Fibroblast of villous mesenchyme (primary cell): ENCODE data around the gene HBEGF. TPM values are rescaled to one million over a fixed set of nuclear protein-coding genes. Genes with fewer than 3 reads are reported as not detected.

Experiments
- DNase-seq: peaks from one replicate; pipeline ENCODE4 v3.0.0-alpha.2; 2010; ENCODE audit warnings: low read depth
- H3K4me3 ChIP-seq: 2 replicates; pipeline ENCODE4 v1.5.1; 2011; ENCODE audit warnings: low read depth, mild to moderate bottlenecking, low read length
- total RNA-seq: library from RNA; depleted of rRNA; stranded (reverse); fragments of >200 nt; gene quantifications from 2 replicates; pipeline ENCODE4 v1.2.3, GENCODE V29; 2012
- TF ChIP-seq, protein P1 (sequence below): IDR thresholded peaks from 2 replicates; pipeline ENCODE4 v1.5.1; 2012; ENCODE audit warnings: low read depth, mild to moderate bottlenecking, low read length; ENCODE audit not compliant: insufficient read depth

Gene HBEGF
- total RNA-seq, 1 donor: 9.5 TPM

DNA sequence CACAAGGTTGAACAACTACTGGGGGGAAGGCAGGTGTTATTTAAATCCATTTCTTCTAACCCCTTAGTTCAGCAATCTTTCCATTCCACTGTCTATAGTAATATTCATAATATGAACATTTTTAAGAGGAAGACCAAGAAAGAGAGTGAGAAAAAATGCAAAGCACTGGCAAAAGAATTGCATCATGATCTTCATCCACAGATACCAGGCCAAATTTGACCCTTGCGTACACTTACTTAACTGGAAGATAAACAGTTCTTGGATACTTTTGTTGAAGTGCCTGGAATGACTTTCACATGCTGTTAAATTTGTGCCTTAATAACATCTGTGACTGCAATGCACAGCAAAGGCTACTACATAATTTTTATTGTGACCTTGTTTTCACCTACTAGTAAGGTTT lies 45.3 kb downstream of the HBEGF start:
- TF ChIP-seq, protein P1, sequence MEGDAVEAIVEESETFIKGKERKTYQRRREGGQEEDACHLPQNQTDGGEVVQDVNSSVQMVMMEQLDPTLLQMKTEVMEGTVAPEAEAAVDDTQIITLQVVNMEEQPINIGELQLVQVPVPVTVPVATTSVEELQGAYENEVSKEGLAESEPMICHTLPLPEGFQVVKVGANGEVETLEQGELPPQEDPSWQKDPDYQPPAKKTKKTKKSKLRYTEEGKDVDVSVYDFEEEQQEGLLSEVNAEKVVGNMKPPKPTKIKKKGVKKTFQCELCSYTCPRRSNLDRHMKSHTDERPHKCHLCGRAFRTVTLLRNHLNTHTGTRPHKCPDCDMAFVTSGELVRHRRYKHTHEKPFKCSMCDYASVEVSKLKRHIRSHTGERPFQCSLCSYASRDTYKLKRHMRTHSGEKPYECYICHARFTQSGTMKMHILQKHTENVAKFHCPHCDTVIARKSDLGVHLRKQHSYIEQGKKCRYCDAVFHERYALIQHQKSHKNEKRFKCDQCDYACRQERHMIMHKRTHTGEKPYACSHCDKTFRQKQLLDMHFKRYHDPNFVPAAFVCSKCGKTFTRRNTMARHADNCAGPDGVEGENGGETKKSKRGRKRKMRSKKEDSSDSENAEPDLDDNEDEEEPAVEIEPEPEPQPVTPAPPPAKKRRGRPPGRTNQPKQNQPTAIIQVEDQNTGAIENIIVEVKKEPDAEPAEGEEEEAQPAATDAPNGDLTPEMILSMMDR: no peak
- DNase-seq: peak; percentile 47
- no peak overlapping the region for H3K4me3 ChIP-seq

DNA sequence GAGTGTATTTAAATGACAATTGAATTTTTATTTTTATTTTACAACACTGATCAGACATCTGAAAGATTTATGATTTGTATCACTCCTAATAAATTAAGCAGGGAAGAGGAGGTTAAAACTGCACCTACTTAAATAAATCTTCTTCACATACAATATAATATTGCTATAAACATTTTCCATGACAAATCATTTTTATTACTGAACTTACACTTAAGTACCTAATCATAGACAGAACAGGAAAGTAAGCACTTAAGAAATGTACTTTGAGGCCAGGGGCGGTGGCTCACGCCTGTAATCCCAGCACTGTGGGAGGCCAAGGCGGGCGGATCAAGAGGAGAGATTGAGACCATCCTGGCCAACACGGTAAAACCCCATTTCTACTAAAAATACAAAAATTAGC lies 47.3 kb downstream of the HBEGF start:
- TF ChIP-seq, protein P1: no peak
- no peak overlapping the region for H3K4me3 ChIP-seq
- DNase-seq: no peak

DNA sequence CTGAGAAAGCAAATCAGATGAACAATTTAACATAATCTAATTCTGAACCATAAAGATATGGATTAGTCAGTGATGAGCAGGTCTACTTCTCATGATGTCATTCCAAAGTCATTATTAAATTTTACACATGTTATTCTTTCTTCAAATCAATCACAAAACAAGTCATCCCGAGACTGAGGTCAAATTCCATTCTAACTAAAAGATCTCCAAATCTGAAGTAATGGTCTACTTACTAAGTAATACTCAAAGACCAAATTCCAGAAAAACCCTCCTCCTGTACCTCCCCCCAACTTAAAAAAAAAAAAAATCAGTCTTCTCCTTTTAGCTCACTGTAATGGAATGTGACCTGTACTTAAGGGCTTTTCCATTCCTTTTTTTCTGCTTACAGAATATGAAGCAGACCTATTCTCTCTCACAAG lies 48.2 kb downstream of the HBEGF start:
- TF ChIP-seq, protein P1: no peak
- DNase-seq: peak; percentile 31

DNA sequence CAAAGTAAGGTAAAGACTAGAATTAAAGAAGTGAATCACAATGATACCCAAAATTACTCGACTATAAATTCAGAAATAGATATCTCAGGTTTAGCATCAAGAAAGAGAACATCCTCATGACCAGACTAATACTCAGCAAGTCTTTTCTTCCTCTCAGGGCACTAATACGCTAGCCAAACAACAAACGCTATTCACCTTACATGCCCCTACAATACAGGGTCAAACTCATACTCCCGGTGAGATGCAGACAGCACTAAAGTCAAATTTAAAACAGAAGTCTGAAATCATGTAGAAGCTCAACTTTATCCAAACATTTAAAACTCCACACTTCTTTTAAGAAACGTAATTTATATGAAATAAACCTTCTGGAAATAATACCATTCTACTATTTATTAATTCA lies 49.1 kb downstream of the HBEGF start:
- H3K4me3 ChIP-seq: no peak overlapping the region
- TF ChIP-seq, protein P1: no peak
- DNase-seq: no peak

More for the DNA sequence above, 48.2 kb downstream of the HBEGF start:
- no peak overlapping the region for H3K4me3 ChIP-seq

DNA sequence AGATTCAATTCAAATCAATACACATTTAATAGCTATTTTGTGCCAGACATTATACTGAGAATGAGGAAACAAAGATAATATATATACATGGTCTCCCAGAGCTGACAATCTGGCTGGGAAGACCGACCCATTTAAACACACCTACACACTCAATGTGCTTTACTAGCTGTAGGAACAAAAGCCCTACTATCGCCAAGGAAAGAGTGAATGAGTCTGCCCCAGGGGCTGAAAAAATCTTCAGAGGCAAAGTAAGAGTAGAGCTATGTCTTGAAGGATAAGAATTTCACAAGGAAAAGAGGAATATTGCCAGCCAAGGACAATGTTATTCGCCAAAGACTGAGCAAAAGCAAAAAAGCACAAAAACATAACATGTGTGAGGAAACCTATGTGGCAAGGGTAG lies 50.1 kb downstream of the HBEGF start:
- no peak overlapping the region for H3K4me3 ChIP-seq
- DNase-seq: no peak
- TF ChIP-seq, protein P1: no peak

DNA sequence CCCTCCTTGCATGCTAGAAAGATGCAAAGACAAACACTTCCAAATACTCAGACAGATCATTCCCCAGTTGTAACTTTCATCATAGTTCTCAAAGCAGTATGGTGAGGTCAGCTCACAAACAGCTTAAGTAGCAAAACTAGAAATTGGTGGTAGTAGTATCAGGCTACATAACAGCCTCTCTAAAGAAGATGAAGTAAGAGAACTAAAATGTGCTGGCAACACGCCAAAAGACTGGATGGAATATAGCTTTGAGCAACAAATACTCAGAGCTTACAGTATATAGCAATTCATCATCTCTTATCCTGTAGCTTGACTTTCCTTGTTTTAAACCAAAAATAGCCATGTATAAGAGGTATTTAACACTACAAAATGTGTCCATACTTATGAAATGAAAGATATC lies 51.0 kb downstream of the HBEGF start:
- peak; percentile 92 for DNase-seq
- TF ChIP-seq, protein P1: no peak
- H3K4me3 ChIP-seq: no peak overlapping the region

DNA sequence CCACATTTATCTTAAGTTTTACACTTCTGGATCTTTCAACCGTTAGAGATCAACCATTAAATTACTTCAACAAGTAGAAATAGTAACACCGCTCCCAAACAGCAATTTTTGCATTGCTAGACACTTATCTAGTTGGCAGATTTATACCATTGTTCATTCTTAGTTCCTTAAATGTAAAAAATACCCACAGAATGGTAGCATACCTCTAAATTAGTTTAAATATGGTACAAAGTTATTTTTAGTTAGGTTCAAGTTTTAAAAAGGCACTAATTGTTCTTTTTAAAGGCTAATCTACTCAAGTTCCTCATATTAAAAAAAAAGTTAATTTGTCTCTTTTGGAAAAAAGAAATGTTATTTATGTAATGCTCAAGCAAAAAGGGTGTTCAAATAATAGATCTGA lies 51.6 kb downstream of the HBEGF start:
- H3K4me3 ChIP-seq: no peak overlapping the region
- no peak for DNase-seq
- TF ChIP-seq, protein P1: no peak
